Keratinocyte (primary cell): ENCODE results near the gene GTF3C6. TPM values are rescaled to one million over a fixed set of nuclear protein-coding genes. Genes with fewer than 3 reads are reported as not detected.

Experiments used
- DNase-seq: peaks from one replicate; pipeline ENCODE4 v3.0.0-alpha.2; 2011; ENCODE audit warnings: low read depth, missing footprints, low spot score
- FAIRE-seq: peaks from 2 replicates; lab custom pipeline; 2011; peaks lifted over from hg19 to GRCh38; lab: Jason Lieb, UNC
- H2AFZ ChIP-seq: 2 replicates; pipeline ENCODE4 v1.6.0; 2012; ENCODE audit warnings: low read length, control low read depth, inconsistent platforms; ENCODE audit not compliant: control insufficient read depth
- H3K27ac ChIP-seq: 2 replicates; pipeline ENCODE4 v1.5.1; 2011; ENCODE audit warnings: low read length; ENCODE audit not compliant: control insufficient read depth, insufficient read depth
- H3K27me3 ChIP-seq: 3 replicates; pipeline ENCODE4 v1.6.0; 2011; ENCODE audit warnings: low read length; ENCODE audit not compliant: control insufficient read depth, insufficient read depth; ENCODE audit errors: extremely low read depth
- H3K36me3 ChIP-seq, 2 experiments: 2 replicates in 1 of 2; 3 replicates in 1 of 2; pipeline ENCODE4 v1.5.1; 2011; ENCODE audit warnings: low read length in 2 of 2, mild to moderate bottlenecking in 1 of 2; ENCODE audit not compliant: control insufficient read depth in 2 of 2, insufficient read depth in 2 of 2; ENCODE audit errors: extremely low read depth in 1 of 2
- H3K4me1 ChIP-seq: 3 replicates; pipeline ENCODE4 v1.5.1; 2011; ENCODE audit warnings: low read length; ENCODE audit not compliant: control insufficient read depth, insufficient read depth; ENCODE audit errors: extremely low read depth
- H3K4me2 ChIP-seq: 3 replicates; pipeline ENCODE4 v1.6.0; 2011; ENCODE audit warnings: low read depth, low read length; ENCODE audit not compliant: control insufficient read depth, insufficient read depth; ENCODE audit errors: extremely low read depth
- H3K4me3 ChIP-seq, 3 experiments: fragments of 200-600 bp in 1 of 3; sonication (generic) in 1 of 3; 2 replicates in 2 of 3; 3 replicates in 1 of 3; pipeline ENCODE4 v1.5.1; 2011 to 2016; ENCODE audit warnings: low read length in 3 of 3, mild to moderate bottlenecking in 3 of 3, control low read depth in 2 of 3, inconsistent platforms in 1 of 3, low read depth in 1 of 3, mixed read lengths in 1 of 3, mixed run types in 1 of 3, moderate library complexity in 1 of 3; ENCODE audit not compliant: control insufficient read depth in 2 of 3, insufficient read depth in 2 of 3; ENCODE audit errors: extremely low read depth in 1 of 3
- H3K79me2 ChIP-seq: 2 replicates; pipeline ENCODE4 v1.6.0; 2012; ENCODE audit warnings: low read length; ENCODE audit not compliant: control insufficient read depth, insufficient read depth
- H3K9ac ChIP-seq: 3 replicates; pipeline ENCODE4 v1.6.0; 2011; ENCODE audit warnings: low read length; ENCODE audit not compliant: control insufficient read depth, insufficient read depth; ENCODE audit errors: extremely low read depth
- H3K9me1 ChIP-seq: 3 replicates; pipeline ENCODE4 v1.6.0; 2011; ENCODE audit warnings: low read length; ENCODE audit not compliant: control insufficient read depth, insufficient read depth; ENCODE audit errors: extremely low read depth
- H3K9me3 ChIP-seq: 2 replicates; pipeline ENCODE4 v1.5.1; 2012; ENCODE audit warnings: low read depth, low read length; ENCODE audit not compliant: control insufficient read depth
- H4K20me1 ChIP-seq: 3 replicates; pipeline ENCODE4 v1.6.0; 2011; ENCODE audit warnings: low read length; ENCODE audit not compliant: control insufficient read depth, insufficient read depth; ENCODE audit errors: extremely low read depth
- EZH2 ChIP-seq: IDR thresholded peaks from one replicate; pipeline ENCODE4 v1.6.1; 2012; ENCODE audit warnings: inconsistent platforms, mild to moderate bottlenecking, low read length, moderate library complexity
- dilution Hi-C: fragments of 300-500 bp; cut with MboI; formaldehyde crosslinking; loops from one replicate; pipeline ENCODE4 v1.7.0; 2020; ENCODE audit warnings: low sequenced_read_pairs; ENCODE audit not compliant: extremely low pct_ligation_motif_present
- polyA plus RNA-seq, 5 experiments: library from polyadenylated mRNA; depleted of rRNA in 3 of 5; stranded (reverse) in 3 of 5; stranded (forward) in 1 of 5; unstranded in 1 of 5; fragments of >200 nt; gene quantifications; 1 replicate in 1 of 5; 2 replicates in 3 of 5; 3 replicates in 1 of 5; pipeline versions ENCODE4 v1.2.1 to v1.2.3, GENCODE V29; 2011 to 2012; ENCODE audit warnings: missing spikeins in 2 of 5, low read depth in 1 of 5, low replicate concordance in 1 of 5
- TF ChIP-seq, protein P1 (sequence below), 3 experiments: IDR thresholded peaks in 1 of 3; conservative IDR thresholded peaks in 1 of 3; optimal IDR thresholded peaks in 1 of 3; 2 replicates in 2 of 3; 3 replicates in 1 of 3; pipeline versions ENCODE3 to v1.5.1; 2011; ENCODE audit warnings: low read length in 3 of 3, mild to moderate bottlenecking in 3 of 3, moderate library complexity in 2 of 3, control low read depth in 1 of 3, inconsistent platforms in 1 of 3; ENCODE audit not compliant: insufficient read depth in 2 of 3; ENCODE audit errors: extremely low read depth in 1 of 3

The GTF3C6 gene
- polyA plus RNA-seq, 1 donor (not counting 4 experiments of a cell fraction or from before 2014, with no cell fraction given), result 40.8 TPM

DNA sequence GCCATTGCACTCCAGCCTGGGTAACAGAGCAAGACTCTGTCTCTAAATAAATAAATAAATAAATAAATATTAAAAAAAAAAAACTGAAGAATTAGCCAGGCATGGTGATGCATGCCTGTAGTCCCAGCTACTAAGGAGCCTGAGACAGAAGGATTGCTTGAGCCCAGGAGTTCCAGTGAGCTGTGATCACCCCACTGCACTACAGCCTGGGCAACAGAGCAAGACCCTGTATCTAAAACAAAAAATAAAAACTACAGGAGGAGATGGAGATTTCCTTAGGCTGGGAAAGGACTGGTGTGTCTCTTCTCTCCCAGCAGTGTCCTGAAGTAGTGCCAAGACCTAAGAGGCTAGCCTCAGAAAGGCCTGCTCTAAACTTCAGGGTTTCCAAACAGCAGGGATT, 8.1 kb upstream of the GTF3C6 start:
- Histone ChIP-seq H3K4me3 (no peak overlapping the region), H3K4me2 (no peak overlapping the region), H3K9me1 (no peaks in the 10 kb centered on the region), H3K27ac (no peak overlapping the region), H3K9me3 (no peaks in the 10 kb centered on the region), H3K79me2 (no peaks in the 10 kb centered on the region), H4K20me1 (no peaks in the 10 kb centered on the region), H2AFZ (no peak overlapping the region), H3K4me1 (peaks cover 28% of the 10 kb centered on the region), H3K36me3 (no peaks in the 10 kb centered on the region), H3K9ac (no peak overlapping the region), H3K27me3 (no peaks in the 10 kb centered on the region)
- FAIRE-seq (no peak), DNase-seq (no peak)
- no peak for TF ChIP-seq EZH2
- TF ChIP-seq, protein P1, sequence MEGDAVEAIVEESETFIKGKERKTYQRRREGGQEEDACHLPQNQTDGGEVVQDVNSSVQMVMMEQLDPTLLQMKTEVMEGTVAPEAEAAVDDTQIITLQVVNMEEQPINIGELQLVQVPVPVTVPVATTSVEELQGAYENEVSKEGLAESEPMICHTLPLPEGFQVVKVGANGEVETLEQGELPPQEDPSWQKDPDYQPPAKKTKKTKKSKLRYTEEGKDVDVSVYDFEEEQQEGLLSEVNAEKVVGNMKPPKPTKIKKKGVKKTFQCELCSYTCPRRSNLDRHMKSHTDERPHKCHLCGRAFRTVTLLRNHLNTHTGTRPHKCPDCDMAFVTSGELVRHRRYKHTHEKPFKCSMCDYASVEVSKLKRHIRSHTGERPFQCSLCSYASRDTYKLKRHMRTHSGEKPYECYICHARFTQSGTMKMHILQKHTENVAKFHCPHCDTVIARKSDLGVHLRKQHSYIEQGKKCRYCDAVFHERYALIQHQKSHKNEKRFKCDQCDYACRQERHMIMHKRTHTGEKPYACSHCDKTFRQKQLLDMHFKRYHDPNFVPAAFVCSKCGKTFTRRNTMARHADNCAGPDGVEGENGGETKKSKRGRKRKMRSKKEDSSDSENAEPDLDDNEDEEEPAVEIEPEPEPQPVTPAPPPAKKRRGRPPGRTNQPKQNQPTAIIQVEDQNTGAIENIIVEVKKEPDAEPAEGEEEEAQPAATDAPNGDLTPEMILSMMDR (optimal IDR thresholded peaks at IDR 0.05 in 1 of 3, IDR thresholded peaks at IDR 0.05 in 1 of 3, conservative IDR thresholded peaks at IDR 0.05 in 1 of 3; ENCODE audit: extremely low read depth in 1 of 3, insufficient read depth in 2 of 3, low read length in 3 of 3), result no peak
- dilution Hi-C loops, result no loop called here

DNA sequence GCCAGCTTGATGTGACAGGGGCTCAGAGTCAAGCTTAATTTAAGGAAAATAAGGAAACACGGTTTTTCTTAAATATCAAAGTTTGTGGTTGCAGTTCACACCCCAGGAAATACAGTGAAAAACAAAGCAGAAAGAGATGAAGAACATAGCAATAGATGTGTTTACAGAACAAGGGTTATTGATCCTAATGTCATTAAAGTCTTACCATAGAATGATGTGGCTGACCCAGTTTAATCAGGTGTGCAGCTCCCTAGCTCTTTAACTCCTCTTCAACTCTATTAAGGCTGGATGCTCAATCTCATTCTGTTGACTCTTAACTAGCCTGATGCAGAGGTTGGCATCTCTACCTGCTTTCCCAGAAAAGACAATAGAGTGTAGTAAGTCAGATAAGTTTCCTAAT, 7.5 kb upstream of the GTF3C6 start:
- DNase-seq, result no peak
- H2AFZ ChIP-seq, result no peak overlapping the region
- H3K9ac ChIP-seq, result no peak overlapping the region
- H3K27ac ChIP-seq, result no peak overlapping the region
- H3K36me3 ChIP-seq, result no peaks in the 10 kb centered on the region
- H3K79me2 ChIP-seq, result no peaks in the 10 kb centered on the region
- H3K9me1 ChIP-seq, result no peaks in the 10 kb centered on the region
- no peaks in the 10 kb centered on the region for H4K20me1 ChIP-seq
- no peak overlapping the region for H3K4me2 ChIP-seq
- no peaks in the 10 kb centered on the region for H3K27me3 ChIP-seq
- TF ChIP-seq, protein P1 (optimal IDR thresholded peaks at IDR 0.05 in 1 of 3, IDR thresholded peaks at IDR 0.05 in 1 of 3, conservative IDR thresholded peaks at IDR 0.05 in 1 of 3; ENCODE audit: extremely low read depth in 1 of 3, insufficient read depth in 2 of 3, low read length in 3 of 3), result no peak
- TF ChIP-seq EZH2, result no peak
- dilution Hi-C loops, result no loop called here
- no peaks in the 10 kb centered on the region for H3K9me3 ChIP-seq
- FAIRE-seq, result no peak
- no peak overlapping the region for H3K4me3 ChIP-seq
- peaks cover 28% of the 10 kb centered on the region for H3K4me1 ChIP-seq
